NB4 (cell line): Measurements from ENCODE around the gene PRKCE.

Experiments
- POLR2A ChIP-seq: IDR thresholded peaks from 2 replicates; pipeline ENCODE4 v1.6.1; 2011; ENCODE audit warnings: mild to moderate bottlenecking; ENCODE audit not compliant: insufficient read length; ENCODE audit errors: extremely low read depth
- TF ChIP-seq, protein P1 (sequence below): IDR thresholded peaks from one replicate; pipeline ENCODE4 v1.5.1; 2012; ENCODE audit warnings: low read depth, low read length

DNA sequence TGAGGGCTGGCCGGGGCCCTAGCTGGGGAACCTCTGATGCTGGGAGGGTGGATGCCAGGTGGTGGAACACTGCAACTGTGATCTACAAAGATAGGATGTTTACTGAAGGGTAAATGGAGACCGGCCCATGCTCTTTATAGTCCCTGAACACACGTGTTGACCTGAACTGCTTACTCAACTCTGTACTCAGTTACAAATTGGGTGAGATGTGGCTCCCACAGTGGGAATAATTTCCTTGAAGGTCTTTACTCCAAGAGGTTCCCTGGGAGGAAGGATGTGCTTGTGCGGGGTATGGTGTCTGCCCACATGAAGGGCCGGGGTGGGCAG, 254.1 kb downstream of the PRKCE start:
- TF ChIP-seq POLR2A: no peak
- TF ChIP-seq, protein P1, sequence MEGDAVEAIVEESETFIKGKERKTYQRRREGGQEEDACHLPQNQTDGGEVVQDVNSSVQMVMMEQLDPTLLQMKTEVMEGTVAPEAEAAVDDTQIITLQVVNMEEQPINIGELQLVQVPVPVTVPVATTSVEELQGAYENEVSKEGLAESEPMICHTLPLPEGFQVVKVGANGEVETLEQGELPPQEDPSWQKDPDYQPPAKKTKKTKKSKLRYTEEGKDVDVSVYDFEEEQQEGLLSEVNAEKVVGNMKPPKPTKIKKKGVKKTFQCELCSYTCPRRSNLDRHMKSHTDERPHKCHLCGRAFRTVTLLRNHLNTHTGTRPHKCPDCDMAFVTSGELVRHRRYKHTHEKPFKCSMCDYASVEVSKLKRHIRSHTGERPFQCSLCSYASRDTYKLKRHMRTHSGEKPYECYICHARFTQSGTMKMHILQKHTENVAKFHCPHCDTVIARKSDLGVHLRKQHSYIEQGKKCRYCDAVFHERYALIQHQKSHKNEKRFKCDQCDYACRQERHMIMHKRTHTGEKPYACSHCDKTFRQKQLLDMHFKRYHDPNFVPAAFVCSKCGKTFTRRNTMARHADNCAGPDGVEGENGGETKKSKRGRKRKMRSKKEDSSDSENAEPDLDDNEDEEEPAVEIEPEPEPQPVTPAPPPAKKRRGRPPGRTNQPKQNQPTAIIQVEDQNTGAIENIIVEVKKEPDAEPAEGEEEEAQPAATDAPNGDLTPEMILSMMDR: no peak
